NCI-H1105 (cell line): ENCODE measurements around the gene SCN2B.

Source experiments
- DNase-seq: peaks from one replicate; lab custom pipeline; 2025; lab: John Stamatoyannopoulos, UW

SCN2B gene, protein sequence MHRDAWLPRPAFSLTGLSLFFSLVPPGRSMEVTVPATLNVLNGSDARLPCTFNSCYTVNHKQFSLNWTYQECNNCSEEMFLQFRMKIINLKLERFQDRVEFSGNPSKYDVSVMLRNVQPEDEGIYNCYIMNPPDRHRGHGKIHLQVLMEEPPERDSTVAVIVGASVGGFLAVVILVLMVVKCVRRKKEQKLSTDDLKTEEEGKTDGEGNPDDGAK

DNA sequence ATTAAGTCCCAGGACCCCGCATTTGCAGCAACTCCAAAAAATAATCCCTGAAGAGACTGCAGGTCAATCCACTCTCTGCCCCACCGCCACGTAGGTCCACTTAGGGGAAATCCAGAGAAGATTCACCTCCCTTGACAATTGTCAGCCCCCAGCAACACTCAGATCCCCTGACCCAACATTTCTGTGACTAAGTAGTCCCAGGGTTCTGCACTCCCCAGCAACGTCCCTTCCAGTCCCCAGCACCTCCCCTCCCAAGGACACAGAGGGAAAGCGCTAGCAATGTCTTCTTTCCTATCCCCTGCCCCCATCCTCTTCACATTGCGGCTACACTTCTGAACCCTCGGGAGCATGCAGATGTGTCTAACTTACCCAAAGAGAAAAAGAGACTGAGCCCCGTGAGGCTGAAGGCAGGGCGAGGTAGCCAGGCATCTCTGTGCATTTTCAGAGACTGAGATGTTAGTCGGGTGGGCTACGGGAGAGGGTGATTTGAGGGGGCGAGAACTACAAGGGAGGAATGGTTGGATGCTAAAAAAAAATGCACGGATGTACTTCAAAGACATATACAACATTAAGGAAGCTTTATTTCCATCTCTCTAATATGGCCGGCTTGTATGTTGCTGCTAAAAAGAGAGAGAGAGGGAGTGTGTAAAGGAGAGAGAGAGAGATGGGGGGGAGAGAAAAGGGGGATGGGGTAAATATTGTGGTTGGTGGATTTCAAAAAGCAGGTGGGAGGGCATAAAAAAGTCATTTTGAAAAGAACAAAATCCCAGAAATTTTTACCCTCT lies at the start of gene SCN2B:
TSS of gene SCN2B (minus strand) at position 647 of the 785 bp plus-strand sequence. CDS start at position 439, 208 bp downstream.
- no peak for DNase-seq

DNA sequence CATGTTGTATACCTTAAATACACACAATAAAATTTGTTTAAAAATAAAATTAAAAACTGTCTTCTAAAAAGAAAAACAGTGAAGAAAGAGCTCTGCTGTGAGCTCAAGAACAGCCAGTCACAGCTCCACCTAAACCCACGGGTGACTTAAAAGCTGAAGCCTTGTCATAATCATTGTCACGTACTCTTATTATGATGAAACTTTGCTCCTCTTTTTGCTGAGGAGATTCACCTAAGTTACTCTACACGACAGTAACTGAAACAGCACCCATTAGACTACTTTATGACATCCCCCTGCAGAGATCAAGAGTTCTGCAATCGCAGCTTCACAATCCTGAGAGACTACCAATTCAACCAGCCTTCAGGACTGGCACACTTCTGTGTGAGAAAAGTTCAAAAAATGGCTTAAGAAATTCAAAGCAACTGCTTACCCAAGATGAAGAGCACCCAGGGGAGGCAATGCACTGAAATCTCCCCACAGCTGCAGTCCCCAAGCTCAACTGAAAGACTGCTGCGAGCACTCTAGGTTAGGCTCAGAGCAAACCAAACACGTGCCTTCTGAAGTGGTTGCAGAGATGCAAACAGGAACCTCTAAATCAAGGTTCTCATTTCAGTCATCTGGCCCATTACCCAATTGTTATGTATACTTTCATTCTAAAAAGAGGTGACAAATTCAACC lies 48.2 kb upstream of the SCN2B start, which contains the start of gene JAML:
TSS of gene JAML (minus strand) at position 501 of the 678 bp plus-strand sequence. CDS start 10,145 bp downstream, outside the sequence.
- DNase-seq, result no peak

DNA sequence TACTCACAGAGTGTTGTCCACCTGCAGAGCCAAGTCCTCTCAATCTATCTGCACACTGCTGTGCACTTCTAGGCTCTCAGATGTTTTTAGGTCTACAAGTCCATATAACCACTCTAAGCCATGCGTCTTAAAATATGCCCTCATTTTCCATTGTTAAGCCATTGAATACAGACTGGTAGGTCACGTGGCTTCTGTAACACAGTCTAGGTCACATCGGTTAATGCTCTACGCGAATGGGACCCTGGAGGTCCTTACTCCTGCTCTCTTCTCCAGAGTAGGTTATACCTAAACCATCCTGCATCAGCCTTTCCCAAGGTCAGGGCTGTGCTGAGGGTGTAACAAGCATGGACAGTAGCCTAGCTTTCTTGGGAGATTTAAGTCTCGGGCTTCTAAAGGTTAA lies 47.6 kb upstream of the SCN2B start:
- no peak for DNase-seq

DNA sequence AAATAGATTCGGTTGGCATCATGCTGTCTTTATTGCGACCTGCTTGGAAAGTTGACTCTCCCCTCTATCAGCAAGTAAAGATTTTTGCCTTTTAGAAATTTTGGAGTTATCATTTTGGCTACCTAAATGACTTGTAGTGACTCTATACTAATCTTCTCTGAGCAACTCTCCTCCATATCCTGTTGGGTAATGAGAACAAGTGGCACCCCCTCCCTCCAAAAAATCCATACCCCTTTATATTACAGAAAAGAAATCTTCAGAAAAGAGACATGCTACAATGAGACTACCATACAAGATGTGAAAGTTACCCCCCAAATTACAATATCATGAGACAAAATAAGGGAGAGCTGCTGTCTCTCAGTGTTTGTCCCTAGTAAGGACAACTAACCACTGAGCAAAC lies 47.1 kb upstream of the SCN2B start:
- no peak for DNase-seq

DNA sequence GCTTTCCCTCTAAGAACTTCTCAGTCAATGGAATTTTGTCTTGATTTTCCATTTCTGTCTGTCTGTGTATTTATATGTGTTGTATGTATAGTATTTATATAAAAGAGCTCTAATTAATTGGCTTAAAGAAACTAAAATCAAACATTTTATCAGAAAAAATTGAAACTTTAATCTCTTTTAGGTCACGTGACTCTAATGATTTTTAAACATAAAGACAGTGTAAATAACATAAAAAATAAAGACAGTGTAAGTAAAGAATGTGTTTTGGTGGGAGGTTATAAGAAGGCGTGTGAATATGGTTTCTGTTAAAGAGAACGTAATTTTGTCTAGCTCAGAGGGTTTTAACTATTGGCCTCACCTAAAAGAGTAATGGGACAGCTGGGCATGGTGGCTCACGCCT lies 46.0 kb upstream of the SCN2B start:
- DNase-seq, result no peak

DNA sequence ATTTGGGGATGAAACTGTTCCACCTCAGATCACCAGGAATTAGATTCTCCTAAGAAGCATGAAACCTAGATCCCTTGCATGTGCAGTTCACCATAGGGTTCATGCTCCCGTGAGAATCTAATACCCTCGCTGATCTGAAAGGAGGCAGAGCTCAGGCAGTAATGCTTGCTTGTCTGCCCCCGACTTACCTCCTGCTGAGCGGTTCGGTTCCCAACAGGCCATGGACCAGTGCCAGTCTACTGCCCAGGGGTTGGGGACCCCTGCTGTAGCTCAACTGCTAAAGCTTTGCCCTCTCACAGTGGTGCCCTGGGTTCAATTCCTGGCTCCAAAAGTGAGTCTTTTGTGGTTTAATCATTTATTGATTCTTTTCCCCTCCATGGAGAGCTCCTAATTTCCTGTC lies 45.0 kb upstream of the SCN2B start:
- no peak for DNase-seq

DNA sequence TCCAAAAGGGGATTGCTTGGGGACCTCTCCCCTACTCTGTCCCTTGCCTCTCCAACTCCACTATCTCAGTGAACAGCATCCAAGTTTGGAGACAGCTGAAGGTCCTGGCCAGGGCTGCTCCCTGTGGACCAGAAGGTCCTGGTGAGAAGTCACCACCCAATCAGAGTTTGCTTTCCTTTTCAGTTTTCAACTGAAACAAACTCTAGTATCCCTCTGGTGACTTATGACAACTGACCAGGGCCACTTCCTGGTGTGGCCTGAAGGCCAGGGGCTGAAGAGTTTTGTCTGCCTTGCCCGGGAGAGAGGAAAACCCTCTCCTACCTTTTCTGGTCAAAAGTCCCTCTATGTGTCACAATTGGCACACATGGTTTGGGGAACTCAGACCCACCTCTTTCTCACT lies 43.3 kb upstream of the SCN2B start:
- DNase-seq, result no peak

DNA sequence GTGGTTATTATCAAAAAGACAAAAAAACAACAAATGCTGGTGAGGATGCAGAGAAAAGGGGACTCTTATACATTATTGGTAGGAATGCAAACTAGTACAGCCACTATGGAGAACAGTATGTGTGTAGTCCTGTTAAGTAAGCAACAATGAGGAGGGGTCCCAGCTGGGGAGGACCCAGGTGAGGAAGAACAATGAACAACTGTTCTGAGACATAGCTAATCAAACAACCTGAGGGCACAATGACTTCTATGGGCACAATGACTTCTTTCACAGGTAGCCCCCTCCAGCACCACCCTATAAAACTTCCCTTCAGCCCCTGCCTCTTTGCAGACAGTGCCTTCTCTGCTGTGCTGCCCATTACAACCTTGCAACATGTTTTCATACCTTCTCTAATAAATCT lies 42.8 kb upstream of the SCN2B start:
- DNase-seq, result no peak

DNA sequence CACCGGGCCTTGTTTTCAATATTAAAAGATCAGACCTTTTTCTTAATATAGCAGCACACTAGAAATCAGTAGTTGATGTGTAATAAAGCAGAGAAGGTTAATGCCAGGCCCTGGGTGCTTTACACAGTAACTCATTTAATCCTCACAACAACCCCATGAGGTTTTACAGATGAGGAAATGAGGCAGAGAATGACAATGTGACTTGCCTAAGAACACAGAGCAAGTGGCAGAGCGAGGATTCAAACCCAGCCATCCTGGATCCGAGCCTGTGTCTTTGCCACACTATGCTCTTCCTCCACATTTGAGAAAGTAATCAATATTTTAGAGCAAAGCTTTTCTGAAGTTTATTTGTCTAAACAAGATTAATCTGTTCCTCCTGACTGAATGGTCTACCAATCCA lies 41.1 kb upstream of the SCN2B start:
- DNase-seq, result no peak

DNA sequence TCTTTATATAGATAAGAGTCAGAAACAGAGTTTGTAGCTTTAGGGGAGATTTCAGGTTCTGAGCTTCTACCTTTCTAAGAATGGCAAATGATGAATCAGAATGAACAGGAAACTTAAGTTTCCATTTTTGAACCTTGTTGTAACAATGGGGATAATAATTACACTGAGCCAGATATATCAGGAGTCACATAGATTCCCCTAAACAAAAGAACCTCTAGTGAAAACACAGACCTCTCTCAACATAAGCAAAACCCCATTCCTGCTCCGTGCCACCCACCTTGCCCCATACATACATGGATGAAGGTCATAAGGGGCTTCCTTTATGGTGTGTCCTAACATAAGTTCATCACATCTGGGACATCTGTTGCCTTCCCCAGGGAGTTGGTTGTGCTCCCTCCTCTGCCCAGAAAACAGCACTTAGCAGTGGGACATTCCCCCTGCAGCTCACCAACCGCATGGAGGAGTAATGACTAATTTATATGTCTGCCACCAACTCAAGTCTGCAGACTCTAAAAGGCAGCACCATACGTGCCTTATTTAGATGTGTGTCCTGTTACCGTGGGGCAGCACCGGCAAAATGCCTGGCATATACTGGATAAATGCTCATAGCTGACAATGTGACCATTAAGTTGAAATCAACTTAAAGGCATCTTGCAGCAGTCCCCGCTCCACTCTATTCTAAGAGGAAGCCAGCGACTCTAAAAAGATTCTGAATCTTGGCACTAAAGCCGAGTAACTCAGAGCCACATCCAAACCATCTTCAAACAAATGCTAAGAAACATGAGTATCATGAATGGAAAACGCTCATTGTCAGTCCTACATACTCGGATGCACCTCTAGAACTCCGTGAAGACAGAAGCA lies 40.4 kb upstream of the SCN2B start:
- no peak for DNase-seq

DNA sequence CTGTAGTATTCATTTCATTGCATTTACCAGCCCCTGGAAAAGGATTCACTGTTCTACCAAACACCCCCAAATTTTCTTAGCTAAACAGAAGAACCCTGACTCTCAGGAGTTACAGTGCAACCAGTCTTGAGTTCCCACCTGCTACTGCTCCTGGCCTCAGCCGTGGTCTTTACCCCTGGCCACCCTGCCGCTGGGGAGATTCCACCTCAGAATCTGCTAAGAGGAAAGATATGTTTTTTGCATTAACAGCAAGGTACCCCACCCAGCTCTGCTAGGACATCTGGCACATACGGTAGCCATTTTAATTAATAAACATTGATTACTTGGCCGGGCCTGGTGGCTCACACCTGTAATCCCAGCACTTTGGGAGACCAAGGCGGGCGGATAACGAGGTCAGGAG lies 39.3 kb upstream of the SCN2B start:
- no peak for DNase-seq

DNA sequence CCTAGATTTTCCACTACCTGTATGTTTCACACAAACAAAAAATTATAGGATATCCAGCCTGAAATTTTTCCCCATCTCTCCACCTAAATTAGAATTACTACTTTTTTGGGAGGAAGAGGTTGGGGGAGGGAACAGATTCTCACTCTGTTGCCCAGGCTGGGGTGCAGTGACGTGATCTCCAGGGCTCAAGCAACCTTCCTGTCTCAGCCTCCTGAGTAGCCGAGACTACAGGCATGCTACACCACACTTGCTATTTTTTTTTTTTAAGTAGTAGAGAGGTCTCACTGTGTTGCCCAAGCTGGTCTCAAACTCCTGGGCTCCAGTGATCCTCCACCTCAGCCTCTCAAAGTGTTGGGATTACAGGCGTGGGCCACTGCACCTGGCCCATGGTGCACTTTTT lies 38.8 kb upstream of the SCN2B start:
- DNase-seq, result no peak

DNA sequence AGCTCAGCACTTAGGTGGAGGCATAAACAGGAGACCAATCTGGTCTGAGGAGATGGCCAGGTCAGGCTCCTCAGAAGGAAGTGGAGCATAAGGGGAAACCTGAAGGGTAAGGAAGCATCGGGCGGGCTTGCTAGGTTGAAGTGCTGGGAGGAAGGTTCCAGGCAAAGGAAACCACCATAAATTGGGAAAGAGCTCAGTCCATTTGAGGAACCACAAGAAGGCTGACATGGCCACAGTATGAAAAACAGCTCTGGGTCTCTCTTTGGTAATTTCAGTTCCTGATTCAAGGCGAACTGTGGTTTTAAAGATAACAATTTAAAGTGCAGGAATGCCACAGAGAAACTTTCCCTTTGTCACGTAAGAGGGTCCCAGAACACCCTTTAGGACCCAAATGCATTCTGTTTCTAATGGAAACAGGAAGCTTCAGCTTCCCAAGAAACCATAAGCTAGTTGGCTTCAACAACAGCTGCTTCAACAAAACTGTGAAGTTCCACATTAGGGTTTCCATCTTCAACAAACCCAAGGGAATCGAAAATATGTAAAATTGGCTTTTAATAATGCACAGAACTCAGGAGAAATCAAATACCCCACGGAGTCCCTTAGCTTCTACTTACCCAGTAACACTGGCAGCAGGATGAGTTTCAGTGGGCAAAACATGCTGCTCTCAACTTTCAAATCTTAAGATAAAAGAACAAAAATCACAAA lies 37.9 kb upstream of the SCN2B start:
- no peak for DNase-seq

DNA sequence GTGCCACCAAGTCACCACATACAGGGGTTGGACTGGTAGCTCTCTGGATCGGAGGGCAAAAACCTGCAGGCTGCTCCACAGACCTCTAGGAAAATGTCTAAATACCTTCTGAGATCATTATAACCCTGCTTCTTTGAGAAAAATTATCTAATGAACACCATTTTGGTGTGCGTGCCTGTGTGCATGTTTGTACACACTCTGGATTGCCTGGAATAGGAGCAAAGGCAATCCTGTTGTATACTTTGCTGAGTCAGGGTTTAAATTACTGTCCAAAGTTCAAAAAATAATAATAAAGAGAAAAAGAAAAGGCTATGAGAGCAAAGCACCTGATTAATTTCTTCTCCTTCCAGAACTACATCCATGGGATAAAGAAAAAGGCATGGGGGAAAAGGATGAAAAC lies 37.3 kb upstream of the SCN2B start:
- DNase-seq, result no peak

DNA sequence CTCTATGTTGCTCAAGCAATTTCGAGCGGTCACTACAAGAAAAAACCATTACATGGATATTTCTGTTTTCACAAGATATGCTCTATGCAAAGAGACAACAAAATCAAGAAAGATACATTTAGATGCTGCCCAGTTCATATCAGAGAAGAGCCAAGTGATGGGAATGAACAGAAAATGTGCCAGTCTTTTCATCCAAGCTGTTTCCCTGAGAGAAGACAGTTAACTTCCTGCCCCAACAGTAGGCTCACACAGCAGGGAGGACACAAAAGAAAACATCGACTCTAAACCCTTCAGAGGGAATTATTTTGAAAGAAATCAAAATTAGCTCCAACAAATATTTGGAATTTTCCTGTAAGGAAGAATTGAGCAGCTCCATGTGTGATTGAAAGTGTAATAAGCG lies 36.8 kb upstream of the SCN2B start:
- DNase-seq, result no peak

DNA sequence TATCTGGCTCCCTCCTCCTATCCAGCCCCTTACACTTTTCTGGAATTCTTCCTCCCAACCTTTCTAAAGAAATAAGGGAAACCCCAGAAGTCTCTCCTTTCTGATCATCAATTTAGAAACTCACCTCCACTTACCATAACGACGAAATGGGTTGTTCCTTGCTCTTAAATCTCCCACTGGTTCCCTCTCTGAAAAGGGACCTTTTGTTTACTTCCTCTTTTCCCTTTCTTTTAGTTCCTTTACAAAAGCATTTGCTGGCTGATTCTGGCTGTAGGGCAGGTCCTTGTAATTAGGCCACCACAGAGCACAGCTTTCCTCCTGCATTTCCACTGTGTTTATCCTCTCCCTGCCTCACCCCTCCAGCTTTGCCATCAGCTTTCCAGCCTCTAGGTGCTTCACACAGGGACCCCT lies 36.3 kb upstream of the SCN2B start:
- no peak for DNase-seq

DNA sequence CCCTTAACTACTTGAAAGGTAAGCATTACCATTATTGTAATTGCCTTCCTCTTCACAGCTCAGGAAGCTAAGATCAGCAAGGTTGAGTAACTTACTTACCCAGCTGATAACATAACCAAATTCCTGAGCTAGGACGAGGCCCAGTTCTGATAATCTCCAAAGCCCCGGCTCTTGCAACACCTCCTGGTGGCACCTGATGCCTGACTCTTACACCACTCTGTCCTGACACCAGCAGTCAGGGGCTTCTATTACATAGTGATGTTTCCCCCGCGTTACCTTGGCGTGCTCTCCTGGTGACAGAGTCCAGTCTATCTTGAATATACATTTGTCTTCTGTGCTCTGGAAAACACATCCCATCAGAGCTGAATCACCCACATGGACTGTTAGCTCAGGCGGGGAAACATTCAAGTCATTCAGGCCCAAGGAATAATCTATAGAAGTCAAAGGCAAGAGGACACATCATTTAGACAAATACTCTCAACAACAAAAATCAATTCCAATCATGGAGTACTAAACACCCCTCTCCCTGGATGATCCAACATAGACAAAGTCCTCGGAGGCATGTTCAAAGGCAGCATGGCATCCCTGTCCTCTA lies 35.8 kb upstream of the SCN2B start:
- DNase-seq, result no peak

DNA sequence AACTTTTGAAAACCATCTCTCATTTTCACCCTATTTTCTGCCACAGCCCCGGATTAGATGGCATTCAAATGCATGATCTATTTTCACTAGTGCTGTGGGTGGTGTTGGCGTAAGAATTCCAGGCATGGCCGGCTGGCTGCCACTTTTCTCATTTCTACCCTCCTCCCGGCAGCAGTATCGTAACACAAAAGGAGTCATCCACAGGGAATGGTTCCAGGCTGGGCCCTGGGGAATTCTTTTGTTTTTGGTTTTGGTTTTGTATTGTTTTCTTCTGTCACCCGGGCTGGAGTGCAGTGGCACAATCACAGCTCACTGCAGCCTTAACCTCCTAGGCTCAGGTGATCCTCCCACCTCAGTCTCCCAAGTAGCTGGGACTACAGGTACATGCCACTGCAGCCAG lies 34.6 kb upstream of the SCN2B start:
- DNase-seq, result no peak

DNA sequence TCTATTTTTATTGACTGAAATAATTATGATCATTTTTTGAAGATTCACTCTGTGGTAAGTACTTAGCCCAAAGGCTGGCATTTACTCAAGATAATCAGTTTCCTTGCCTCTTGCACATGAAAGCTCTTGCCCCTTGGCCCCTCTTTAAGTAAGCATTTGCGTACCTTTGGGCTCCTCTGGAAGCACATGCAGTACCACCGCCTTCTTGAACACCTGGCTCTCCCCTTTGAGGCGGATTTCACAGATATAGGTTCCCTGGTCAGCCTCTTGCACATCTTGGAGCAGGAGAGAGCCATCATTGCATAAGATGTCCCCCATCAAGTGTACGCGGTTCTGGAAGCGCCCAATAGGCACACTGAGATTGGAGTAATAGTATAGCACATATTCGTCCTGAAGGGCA lies 33.9 kb upstream of the SCN2B start:
- no peak for DNase-seq

DNA sequence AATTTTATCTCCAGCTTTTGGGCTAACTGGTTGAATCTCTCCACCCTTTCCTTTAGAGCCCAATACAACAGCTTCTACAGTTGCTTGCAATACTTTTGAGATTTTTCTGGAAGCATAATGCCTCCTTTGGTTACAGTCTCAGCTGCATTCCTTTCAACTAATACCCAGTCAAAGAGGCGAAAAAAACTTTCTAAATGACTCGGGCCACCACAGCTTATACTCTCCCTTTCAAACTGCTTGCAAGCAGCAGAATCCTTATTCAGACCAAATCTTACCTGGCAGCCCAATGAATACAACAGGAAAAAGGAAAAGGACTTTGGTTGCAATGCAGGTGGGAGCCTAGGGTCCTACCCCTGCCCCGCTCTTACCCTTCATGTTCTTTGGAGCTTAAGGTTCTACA lies 32.6 kb upstream of the SCN2B start:
- no peak for DNase-seq

DNA sequence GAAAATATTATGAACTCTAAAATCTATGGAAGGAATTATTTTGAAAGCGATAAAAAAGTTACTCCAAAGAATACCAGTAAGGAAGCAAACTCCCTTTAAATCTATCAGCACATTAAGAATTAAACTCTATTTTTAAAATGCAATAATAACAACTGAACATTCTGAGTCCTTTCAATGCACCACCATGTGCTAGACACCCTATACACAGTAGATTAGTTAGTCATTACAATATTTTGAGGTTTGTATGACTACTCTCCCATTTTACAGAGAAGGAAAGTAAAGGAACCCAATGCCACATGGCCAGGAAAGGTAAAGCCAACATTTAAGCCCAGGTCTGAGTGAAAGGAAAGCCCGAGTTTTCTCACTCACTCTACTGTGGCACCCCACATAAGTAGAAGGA lies 30.6 kb upstream of the SCN2B start:
- DNase-seq, result no peak
